Progenitor cell of endocrine pancreas (in vitro differentiated cells): Measurements from ENCODE around the gene TMTC2. TPM values are rescaled to one million over a fixed set of nuclear protein-coding genes. Genes with fewer than 3 reads are reported as not detected.

Source experiments
- DNase-seq: peaks from one replicate; pipeline ENCODE4 v3.0.0; 2021; ENCODE audit warnings: low spot score; ENCODE audit not compliant: unreplicated experiment
- H3K27ac Mint-ChIP-seq: 2 replicates; pipeline ENCODE4 v1.8.0; 2021; ENCODE audit warnings: mild to moderate bottlenecking, moderate library complexity, mixed read lengths
- H3K27me3 Mint-ChIP-seq: 2 replicates; pipeline ENCODE4 v1.8.0; 2021; ENCODE audit warnings: mixed read lengths
- H3K36me3 Mint-ChIP-seq: 2 replicates; pipeline ENCODE4 v1.8.0; 2022; ENCODE audit warnings: mixed read lengths; ENCODE audit not compliant: insufficient read depth
- H3K4me1 Mint-ChIP-seq: 2 replicates; pipeline ENCODE4 v1.8.0; 2021; ENCODE audit warnings: low read depth, mixed read lengths
- H3K4me3 Mint-ChIP-seq: 2 replicates; pipeline ENCODE4 v1.8.0; 2021; ENCODE audit warnings: low read depth, mild to moderate bottlenecking, moderate library complexity, mixed read lengths
- H3K9me3 Mint-ChIP-seq: 2 replicates; pipeline ENCODE4 v1.8.0; 2021; ENCODE audit warnings: low read depth, mixed read lengths
- total RNA-seq: library from RNA; stranded (reverse); gene quantifications from 2 replicates; pipeline ENCODE4 v1.2.1, GENCODE V29; 2021
- TF ChIP-seq, protein P1 (sequence below): fragments of 200-600 bp; sonication (generic); IDR thresholded peaks from one replicate; pipeline ENCODE4 v1.5.0; 2021; ENCODE audit warnings: antibody characterized with exemption, mild to moderate bottlenecking; ENCODE audit not compliant: unreplicated experiment

The TMTC2 gene
- total RNA-seq, 1 donor from 2014 or later = 15.4 TPM

DNA sequence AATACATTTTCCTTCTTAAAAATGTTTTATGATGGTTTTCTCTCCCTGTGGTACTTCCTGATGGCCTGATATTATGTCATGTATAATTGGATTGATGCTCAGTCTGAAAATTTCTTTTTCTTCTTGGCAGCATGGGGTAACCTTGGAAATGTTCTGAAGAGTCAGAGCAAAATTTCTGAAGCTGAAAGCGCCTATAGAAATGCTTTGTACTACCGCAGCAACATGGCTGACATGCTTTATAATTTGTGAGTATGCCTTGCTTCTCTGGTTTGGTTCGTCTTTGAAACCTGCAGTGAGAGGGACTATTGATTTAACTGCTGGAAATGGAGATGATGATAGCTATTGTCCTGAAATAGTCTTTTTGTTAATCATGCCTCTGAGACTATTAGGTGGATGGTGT lies 243.6 kb downstream of the TMTC2 start:
- H3K36me3 Mint-ChIP-seq = peaks cover 2% of the 10 kb centered on the region
- H3K4me3 Mint-ChIP-seq = no peak overlapping the region
- peaks cover 3% of the 10 kb centered on the region for H3K9me3 Mint-ChIP-seq
- DNase-seq = no peak
- H3K27ac Mint-ChIP-seq = no peak overlapping the region
- no peaks in the 10 kb centered on the region for H3K27me3 Mint-ChIP-seq
- TF ChIP-seq, protein P1, sequence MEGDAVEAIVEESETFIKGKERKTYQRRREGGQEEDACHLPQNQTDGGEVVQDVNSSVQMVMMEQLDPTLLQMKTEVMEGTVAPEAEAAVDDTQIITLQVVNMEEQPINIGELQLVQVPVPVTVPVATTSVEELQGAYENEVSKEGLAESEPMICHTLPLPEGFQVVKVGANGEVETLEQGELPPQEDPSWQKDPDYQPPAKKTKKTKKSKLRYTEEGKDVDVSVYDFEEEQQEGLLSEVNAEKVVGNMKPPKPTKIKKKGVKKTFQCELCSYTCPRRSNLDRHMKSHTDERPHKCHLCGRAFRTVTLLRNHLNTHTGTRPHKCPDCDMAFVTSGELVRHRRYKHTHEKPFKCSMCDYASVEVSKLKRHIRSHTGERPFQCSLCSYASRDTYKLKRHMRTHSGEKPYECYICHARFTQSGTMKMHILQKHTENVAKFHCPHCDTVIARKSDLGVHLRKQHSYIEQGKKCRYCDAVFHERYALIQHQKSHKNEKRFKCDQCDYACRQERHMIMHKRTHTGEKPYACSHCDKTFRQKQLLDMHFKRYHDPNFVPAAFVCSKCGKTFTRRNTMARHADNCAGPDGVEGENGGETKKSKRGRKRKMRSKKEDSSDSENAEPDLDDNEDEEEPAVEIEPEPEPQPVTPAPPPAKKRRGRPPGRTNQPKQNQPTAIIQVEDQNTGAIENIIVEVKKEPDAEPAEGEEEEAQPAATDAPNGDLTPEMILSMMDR = no peak
- H3K4me1 Mint-ChIP-seq = peaks cover 2% of the 10 kb centered on the region

DNA sequence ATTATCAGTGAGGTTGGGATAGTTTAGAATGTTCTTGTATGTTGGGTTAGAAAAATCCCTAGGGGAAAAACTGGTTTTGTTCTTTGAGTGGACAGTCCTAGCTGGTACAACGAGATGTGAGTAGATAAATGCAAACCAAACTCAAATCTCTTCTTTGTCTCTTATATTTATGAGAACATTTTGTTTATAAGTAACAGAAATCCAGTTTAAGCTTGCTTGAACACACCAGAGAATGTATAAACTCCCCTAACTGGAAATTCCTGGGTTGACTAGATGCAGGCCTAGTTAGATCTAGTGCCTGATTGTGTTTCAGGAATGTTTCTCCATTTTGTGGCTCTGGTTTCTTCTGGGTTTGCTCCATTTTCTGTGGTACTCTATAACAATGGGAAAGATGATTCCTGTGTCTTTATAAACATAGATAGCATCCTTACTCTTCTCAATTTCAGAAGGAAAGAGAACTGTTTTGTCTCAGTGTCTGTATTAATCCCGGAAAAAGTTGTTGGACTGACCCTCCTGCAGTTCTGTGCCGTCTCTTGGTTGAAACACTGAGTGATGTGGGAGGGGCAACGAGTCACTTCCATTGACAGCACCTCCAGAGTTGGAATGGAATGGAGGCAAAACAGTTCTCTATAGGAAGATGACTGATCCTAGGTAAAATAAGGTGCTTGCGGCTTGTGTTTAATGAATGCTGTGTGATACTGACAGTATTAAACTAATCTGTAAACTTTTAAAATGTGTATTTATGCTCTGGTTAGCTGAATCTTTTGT lies 244.8 kb downstream of the TMTC2 start:
- Mint-ChIP-seq H3K4me1 (peaks cover 2% of the 10 kb centered on the region), H3K36me3 (peaks cover 2% of the 10 kb centered on the region), H3K27me3 (no peaks in the 10 kb centered on the region), H3K4me3 (no peak overlapping the region), H3K27ac (peak overlapping the region; percentile 26), H3K9me3 (peaks cover 3% of the 10 kb centered on the region)
- TF ChIP-seq, protein P1 = no peak
- DNase-seq = no peak

DNA sequence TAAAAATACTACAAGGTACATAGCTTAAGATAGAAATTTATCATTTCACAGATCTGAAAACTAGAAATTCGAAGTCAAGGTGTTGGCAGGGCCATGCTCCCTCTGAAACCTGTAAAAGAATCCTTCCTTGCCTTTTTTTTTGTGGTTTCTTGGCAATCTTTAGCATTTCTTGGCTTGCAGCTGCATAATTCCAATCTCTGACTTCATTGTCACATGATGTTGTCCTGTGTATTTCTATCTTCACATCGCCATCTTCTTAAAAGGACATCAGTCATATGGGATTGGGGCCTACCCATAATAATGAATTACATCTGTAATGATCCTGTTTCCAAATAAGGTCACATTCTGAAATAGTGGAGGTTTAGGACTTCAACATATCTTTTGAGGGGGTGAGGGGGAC lies 250.4 kb downstream of the TMTC2 start:
- H3K27me3 Mint-ChIP-seq = no peaks in the 10 kb centered on the region
- no peaks in the 10 kb centered on the region for H3K4me1 Mint-ChIP-seq
- no peak for DNase-seq
- H3K9me3 Mint-ChIP-seq = peaks cover 3% of the 10 kb centered on the region
- no peak overlapping the region for H3K4me3 Mint-ChIP-seq
- TF ChIP-seq, protein P1 = no peak
- H3K27ac Mint-ChIP-seq = no peak overlapping the region
- H3K36me3 Mint-ChIP-seq = peaks cover 2% of the 10 kb centered on the region

DNA sequence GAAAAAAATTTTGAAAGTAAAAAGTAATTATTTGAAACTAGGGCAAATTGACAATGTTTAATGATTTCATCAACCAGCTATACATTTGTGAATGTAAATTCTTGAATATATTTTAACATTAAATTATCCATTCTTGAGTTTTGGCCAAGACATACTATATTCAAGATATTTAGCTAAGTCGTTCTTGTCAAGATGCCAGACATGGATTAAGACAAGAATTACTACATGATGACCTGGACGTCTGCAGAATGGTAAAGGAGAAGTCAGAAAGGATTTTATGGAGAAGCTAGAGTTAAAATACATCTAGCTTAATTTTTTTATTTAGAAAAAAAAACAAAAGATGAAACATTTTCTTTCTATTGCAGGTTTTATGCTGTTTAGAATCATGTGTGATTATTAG lies 255.8 kb downstream of the TMTC2 start:
- no peak overlapping the region for H3K4me3 Mint-ChIP-seq
- H3K4me1 Mint-ChIP-seq = peaks cover 4% of the 10 kb centered on the region
- H3K27me3 Mint-ChIP-seq = no peaks in the 10 kb centered on the region
- peaks cover 4% of the 10 kb centered on the region for H3K9me3 Mint-ChIP-seq
- peaks cover 3% of the 10 kb centered on the region for H3K36me3 Mint-ChIP-seq
- TF ChIP-seq, protein P1 = no peak
- no peak overlapping the region for H3K27ac Mint-ChIP-seq
- no peak for DNase-seq

DNA sequence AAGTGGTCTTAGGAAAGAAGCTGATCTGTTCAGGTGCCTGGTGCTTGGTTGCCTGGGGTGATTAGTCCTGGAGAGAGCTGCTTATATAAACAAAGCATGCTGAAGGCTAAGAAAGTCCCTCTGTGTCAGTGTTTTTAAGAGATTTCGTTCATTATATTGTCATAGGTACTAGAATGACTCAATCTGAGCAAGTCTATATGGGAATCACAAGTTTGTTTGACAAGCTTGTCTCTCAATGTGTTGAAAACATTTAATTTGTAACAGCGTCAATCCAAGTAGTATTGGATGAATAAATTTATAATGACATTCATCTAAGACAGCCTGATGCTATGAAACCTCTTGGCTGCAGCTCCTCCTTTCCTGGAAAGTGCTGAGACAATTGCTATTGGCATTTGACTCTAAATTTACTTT lies 256.3 kb downstream of the TMTC2 start:
- no peak for DNase-seq
- TF ChIP-seq, protein P1 = no peak

More for the DNA sequence above, 256.3 kb downstream of the TMTC2 start:
- Mint-ChIP-seq H3K27me3 (no peaks in the 10 kb centered on the region), H3K36me3 (peaks cover 4% of the 10 kb centered on the region), H3K9me3 (peaks cover 4% of the 10 kb centered on the region), H3K4me3 (no peak overlapping the region), H3K4me1 (peaks cover 4% of the 10 kb centered on the region), H3K27ac (peak overlapping the region; percentile 82)
